HG02571 (cell line): ENCODE measurements around the gene DERL3.

ENCODE experiments used
- ATAC-seq: cut with Tn5 transposase; IDR thresholded peaks from one replicate; pipeline ENCODE4 v1.9.1; 2021; ENCODE audit warnings: mild to moderate bottlenecking, moderate library complexity; ENCODE audit not compliant: unreplicated experiment

The DERL3 gene

GRCh38 chr22:23847991-23848864 lies 9.4 kb upstream of the DERL3 start:
- ATAC-seq: no peak

GRCh38 chr22:23847310-23847920 lies 8.6 kb upstream of the DERL3 start:
- no peak for ATAC-seq

GRCh38 chr22:23846081-23846469 lies 7.3 kb upstream of the DERL3 start:
- ATAC-seq: no peak

- ATAC-seq: no peak
These were observed 6.7 kb upstream of the DERL3 start for GRCh38 chr22:23845265-23846080.

GRCh38 chr22:23844739-23845202 lies 6.0 kb upstream of the DERL3 start:
- no peak for ATAC-seq

GRCh38 chr22:23842599-23842998 lies 3.8 kb upstream of the DERL3 start:
- no peak for ATAC-seq

- no peak for ATAC-seq
These were observed 3.1 kb upstream of the DERL3 start for GRCh38 chr22:23841736-23842445.

- ATAC-seq: no peak
These were observed 2.5 kb upstream of the DERL3 start for GRCh38 chr22:23841292-23841691.

GRCh38 chr22:23840026-23840425 lies 1.2 kb upstream of the DERL3 start:
- ATAC-seq: no peak

- peak; percentile 3 for ATAC-seq
These were observed 710 bp downstream of the DERL3 start for GRCh38 chr22:23837911-23838680.

GRCh38 chr22:23837496-23837859 lies 1.3 kb downstream of the DERL3 start:
- no peak for ATAC-seq

GRCh38 chr22:23836692-23837495 lies 1.9 kb downstream of the DERL3 start:
- ATAC-seq: no peak

- ATAC-seq: no peak
These were observed 2.5 kb downstream of the DERL3 start for GRCh38 chr22:23836281-23836680.

GRCh38 chr22:23835484-23836144 lies 3.2 kb downstream of the DERL3 start:
- no peak for ATAC-seq

GRCh38 chr22:23834793-23835483 lies 3.9 kb downstream of the DERL3 start:
- no peak for ATAC-seq

GRCh38 chr22:23834406-23834792 lies 4.4 kb downstream of the DERL3 start:
- no peak for ATAC-seq

GRCh38 chr22:23833911-23834317 lies 4.9 kb downstream of the DERL3 start:
- no peak for ATAC-seq
